HAP-1 (cell line): ENCODE data around the gene CDHR5.

Experiments used
- DNase-seq, 2 experiments: peaks; one replicate each; pipeline ENCODE4 v3.0.0-alpha.2; 2016 to 2020; ENCODE audit warnings: low spot score in 2 of 2
- H3K27me3 ChIP-seq: fragments of 250-450 bp; sonication (Bioruptor Pico); 2 replicates; pipeline ENCODE4 v1.5.1; 2020; ENCODE audit warnings: low read depth, mild to moderate bottlenecking, moderate library complexity
- H3K36me3 ChIP-seq: fragments of 250-450 bp; sonication (Bioruptor Pico); replicated peaks from 2 replicates; pipeline ENCODE4 v1.5.1; 2020; ENCODE audit warnings: mild to moderate bottlenecking
- H3K4me1 ChIP-seq: fragments of 250-450 bp; sonication (Bioruptor Pico); 2 replicates; pipeline ENCODE4 v1.5.1; 2020; ENCODE audit warnings: mild to moderate bottlenecking
- H3K4me3 ChIP-seq: fragments of 250-450 bp; sonication (Bioruptor Pico); 2 replicates; pipeline ENCODE4 v1.5.1; 2020; ENCODE audit warnings: mild to moderate bottlenecking, moderate library complexity
- H3K9me3 ChIP-seq: fragments of 250-450 bp; sonication (Bioruptor Pico); 2 replicates; pipeline ENCODE4 v1.5.1; 2020; ENCODE audit warnings: mild to moderate bottlenecking, moderate library complexity
- in situ Hi-C: fragments of 300-500 bp; cut with MboI; formaldehyde crosslinking; loops from 3 replicates; pipeline ENCODE4 v1.14.3; 2020; ENCODE audit warnings: low sequenced_read_pairs, inconsistent platforms, mixed read lengths

CDHR5 gene

GRCh38 chr11:606245-606644, 18.5 kb downstream of the CDHR5 start:
- Histone ChIP-seq H3K27me3 (no peaks in the 10 kb centered on the region), H3K9me3 (no peaks in the 10 kb centered on the region), H3K4me1 (no peaks in the 10 kb centered on the region), H3K4me3 (no peak overlapping the region), H3K36me3 (peaks cover 91% of the 10 kb centered on the region)
- no peak for DNase-seq
- in situ Hi-C loops, result no loop called here

- H3K4me3 ChIP-seq, result no peak overlapping the region
- peaks cover 89% of the 10 kb centered on the region for H3K36me3 ChIP-seq
- no peaks in the 10 kb centered on the region for H3K27me3 ChIP-seq
- H3K4me1 ChIP-seq, result no peaks in the 10 kb centered on the region
- no peak for DNase-seq
- in situ Hi-C loops, result no loop called here
- H3K9me3 ChIP-seq, result no peaks in the 10 kb centered on the region
Measured at GRCh38 chr11:605286-606129, 19.2 kb downstream of the CDHR5 start.

GRCh38 chr11:603154-603553, 21.6 kb downstream of the CDHR5 start:
- peaks cover 83% of the 10 kb centered on the region for H3K36me3 ChIP-seq
- no peaks in the 10 kb centered on the region for H3K9me3 ChIP-seq

GRCh38 chr11:601573-602245, 23.0 kb downstream of the CDHR5 start:
- Histone ChIP-seq H3K27me3 (no peaks in the 10 kb centered on the region), H3K9me3 (no peaks in the 10 kb centered on the region), H3K36me3 (peaks cover 81% of the 10 kb centered on the region), H3K4me3 (no peak overlapping the region), H3K4me1 (no peaks in the 10 kb centered on the region)
- in situ Hi-C loops, result no loop called here
- DNase-seq, result no peak

More at GRCh38 chr11:603154-603553, 21.6 kb downstream of the CDHR5 start:
- DNase-seq, result no peak
- in situ Hi-C loops, result no loop called here
- Histone ChIP-seq H3K27me3 (no peaks in the 10 kb centered on the region), H3K4me1 (no peaks in the 10 kb centered on the region), H3K4me3 (no peak overlapping the region)

GRCh38 chr11:598005-598680, 26.6 kb downstream of the CDHR5 start:
- no peak for DNase-seq
- Histone ChIP-seq H3K4me3 (no peak overlapping the region), H3K4me1 (no peaks in the 10 kb centered on the region), H3K9me3 (no peaks in the 10 kb centered on the region), H3K27me3 (no peaks in the 10 kb centered on the region), H3K36me3 (peaks cover 82% of the 10 kb centered on the region)
- in situ Hi-C loops, result no loop called here

- in situ Hi-C loops, result no loop called here
- H3K9me3 ChIP-seq, result no peaks in the 10 kb centered on the region
- DNase-seq, result no peak
- H3K4me3 ChIP-seq, result no peak overlapping the region
- no peaks in the 10 kb centered on the region for H3K27me3 ChIP-seq
- H3K4me1 ChIP-seq, result no peaks in the 10 kb centered on the region
- H3K36me3 ChIP-seq, result peaks cover 84% of the 10 kb centered on the region
Measured at GRCh38 chr11:597166-597725, 27.5 kb downstream of the CDHR5 start.

- in situ Hi-C loops, result no loop called here
- DNase-seq, result no peak
- Histone ChIP-seq H3K36me3 (peaks cover 81% of the 10 kb centered on the region), H3K4me3 (no peak overlapping the region), H3K27me3 (no peaks in the 10 kb centered on the region), H3K9me3 (no peaks in the 10 kb centered on the region), H3K4me1 (no peaks in the 10 kb centered on the region)
Measured at GRCh38 chr11:596374-596773, 28.4 kb downstream of the CDHR5 start.

- in situ Hi-C loops, result no loop called here
- H3K36me3 ChIP-seq, result peaks cover 84% of the 10 kb centered on the region
- H3K4me3 ChIP-seq, result no peak overlapping the region
- H3K27me3 ChIP-seq, result no peaks in the 10 kb centered on the region
- DNase-seq, result no peak
- no peaks in the 10 kb centered on the region for H3K9me3 ChIP-seq
- H3K4me1 ChIP-seq, result no peaks in the 10 kb centered on the region
Measured at GRCh38 chr11:595400-595799, 29.4 kb downstream of the CDHR5 start.

- no peak overlapping the region for H3K4me3 ChIP-seq
- peaks cover 88% of the 10 kb centered on the region for H3K36me3 ChIP-seq
- H3K27me3 ChIP-seq, result no peaks in the 10 kb centered on the region
- no peaks in the 10 kb centered on the region for H3K9me3 ChIP-seq
- no peaks in the 10 kb centered on the region for H3K4me1 ChIP-seq
- in situ Hi-C loops, result no loop called here
- no peak for DNase-seq
Measured at GRCh38 chr11:593347-593746, 31.4 kb downstream of the CDHR5 start.

GRCh38 chr11:592918-593317, 31.8 kb downstream of the CDHR5 start:
- in situ Hi-C loops, result no loop called here
- H3K4me1 ChIP-seq, result no peaks in the 10 kb centered on the region
- no peaks in the 10 kb centered on the region for H3K27me3 ChIP-seq
- no peak for DNase-seq
- no peaks in the 10 kb centered on the region for H3K9me3 ChIP-seq
- H3K36me3 ChIP-seq, result peaks cover 88% of the 10 kb centered on the region
- H3K4me3 ChIP-seq, result no peak overlapping the region

- Histone ChIP-seq H3K9me3 (no peaks in the 10 kb centered on the region), H3K36me3 (peaks cover 88% of the 10 kb centered on the region), H3K27me3 (no peaks in the 10 kb centered on the region), H3K4me3 (no peak overlapping the region), H3K4me1 (no peaks in the 10 kb centered on the region)
- in situ Hi-C loops, result no loop called here
- DNase-seq, result no peak
Measured at GRCh38 chr11:592501-592900, 32.3 kb downstream of the CDHR5 start.

- Histone ChIP-seq H3K4me1 (no peaks in the 10 kb centered on the region), H3K36me3 (peaks cover 91% of the 10 kb centered on the region)
Measured at GRCh38 chr11:590997-591396, 33.8 kb downstream of the CDHR5 start.

GRCh38 chr11:589798-590197, 35.0 kb downstream of the CDHR5 start:
- no peak overlapping the region for H3K4me3 ChIP-seq
- H3K9me3 ChIP-seq, result no peaks in the 10 kb centered on the region
- in situ Hi-C loops, result no loop called here
- H3K27me3 ChIP-seq, result no peaks in the 10 kb centered on the region
- H3K36me3 ChIP-seq, result peaks cover 82% of the 10 kb centered on the region
- no peaks in the 10 kb centered on the region for H3K4me1 ChIP-seq
- DNase-seq, result no peak

More at GRCh38 chr11:590997-591396, 33.8 kb downstream of the CDHR5 start:
- H3K4me3 ChIP-seq, result no peak overlapping the region
- H3K9me3 ChIP-seq, result no peaks in the 10 kb centered on the region
- no peaks in the 10 kb centered on the region for H3K27me3 ChIP-seq
- no peak for DNase-seq
- in situ Hi-C loops, result no loop called here

GRCh38 chr11:587978-588380, 36.8 kb downstream of the CDHR5 start:
- H3K27me3 ChIP-seq, result no peaks in the 10 kb centered on the region
- in situ Hi-C loops, result no loop called here
- no peaks in the 10 kb centered on the region for H3K4me1 ChIP-seq
- peaks cover 72% of the 10 kb centered on the region for H3K36me3 ChIP-seq
- H3K4me3 ChIP-seq, result no peak overlapping the region
- H3K9me3 ChIP-seq, result no peaks in the 10 kb centered on the region
- no peak for DNase-seq
